Measurements from ENCODE around the gene KRT1. TPM values are rescaled to one million over a fixed set of nuclear protein-coding genes. Genes with fewer than 3 reads are reported as not detected.

Gene KRT1
- total and polyA plus RNA-seq, 2 donors (not counting 1 experiment from before 2014, with no cell fraction given): not detected

GRCh38 chr12:52704464-52704863 is 24.3 kb upstream of the KRT1 start:
- ChIA-PET CTCF (no interaction called here), POLR2A (no interaction called here)
- intact Hi-C loops (cut with micrococcal nuclease): no loop called here
- no peak overlapping the region for H3K4me3 Mint-ChIP-seq
- H3K4me1 Mint-ChIP-seq: no peaks in the 10 kb centered on the region
- no peak for ATAC-seq (ENCODE audit: low read depth)
- Histone ChIP-seq H3K9me3 (ENCODE audit: control extremely low read depth in 1 of 3, control insufficient read depth in 2 of 3, insufficient read depth in 1 of 3, low read length in 2 of 3) (no peaks in the 10 kb centered on the region), H2AFZ (ENCODE audit: insufficient read depth, low read depth, low read length, poor library complexity, severe bottlenecking) (no peak overlapping the region), H3K9ac (ENCODE audit: low read length) (no peak overlapping the region), H3K27me3 (replicated peaks in 1 of 4; ENCODE audit: control extremely low read depth in 1 of 4, control insufficient read depth in 3 of 4, insufficient read depth in 4 of 4, low read length in 3 of 4) (no peaks in the 10 kb centered on the region), H3K4me1 (ENCODE audit: control insufficient read depth in 2 of 2, insufficient read depth in 2 of 2, low read length in 2 of 2) (no peaks in the 10 kb centered on the region), H4K20me1 (ENCODE audit: control insufficient read depth, insufficient read depth, low read length, poor library complexity, severe bottlenecking) (no peaks in the 10 kb centered on the region), H3K27ac (ENCODE audit: low read length in 2 of 2) (no peak overlapping the region), H3K4me3 (ENCODE audit: control extremely low read depth in 1 of 5, extremely low read depth in 1 of 5, insufficient read depth in 1 of 5, low read depth in 2 of 5, low read length in 4 of 5) (no peak overlapping the region), H3K79me2 (ENCODE audit: control insufficient read depth, insufficient read depth, low read length) (no peaks in the 10 kb centered on the region), H3K36me3 (replicated peaks in 1 of 2; ENCODE audit: control extremely low read depth in 1 of 2, control insufficient read depth in 1 of 2, extremely low read depth in 1 of 2, insufficient read depth in 2 of 2, low read length in 1 of 2) (no peaks in the 10 kb centered on the region), H3K4me2 (replicated peaks; ENCODE audit: low read depth, low read length, poor library complexity, severe bottlenecking) (no peak overlapping the region)
- DNase-seq: no peak
- peaks cover 36% of the 10 kb centered on the region for H3K27me3 Mint-ChIP-seq
- no peak overlapping the region for H3K27ac Mint-ChIP-seq
- TF ChIP-seq EZH2 (IDR thresholded peaks at IDR 0.05; ENCODE audit: borderline replicate concordance, insufficient read depth, low read depth, low read length, poor library complexity, severe bottlenecking): no peak
- H3K9me3 Mint-ChIP-seq (ENCODE audit: insufficient read depth): no peaks in the 10 kb centered on the region
- 90% methylated on average over 3 of the region's 7 CpGs for WGBS (ENCODE audit: insufficient coverage)

GRCh38 chr12:52703878-52704277 is 23.7 kb upstream of the KRT1 start:
- Histone ChIP-seq H3K9ac (ENCODE audit: low read length) (no peak overlapping the region), H3K4me2 (replicated peaks; ENCODE audit: low read depth, low read length, poor library complexity, severe bottlenecking) (no peak overlapping the region), H3K27me3 (replicated peaks in 1 of 4; ENCODE audit: control extremely low read depth in 1 of 4, control insufficient read depth in 3 of 4, insufficient read depth in 4 of 4, low read length in 3 of 4) (no peaks in the 10 kb centered on the region), H3K4me1 (ENCODE audit: control insufficient read depth in 2 of 2, insufficient read depth in 2 of 2, low read length in 2 of 2) (no peaks in the 10 kb centered on the region), H2AFZ (ENCODE audit: insufficient read depth, low read depth, low read length, poor library complexity, severe bottlenecking) (no peak overlapping the region), H3K79me2 (ENCODE audit: control insufficient read depth, insufficient read depth, low read length) (no peaks in the 10 kb centered on the region), H3K4me3 (ENCODE audit: control extremely low read depth in 1 of 5, extremely low read depth in 1 of 5, insufficient read depth in 1 of 5, low read depth in 2 of 5, low read length in 4 of 5) (no peak overlapping the region), H3K36me3 (replicated peaks in 1 of 2; ENCODE audit: control extremely low read depth in 1 of 2, control insufficient read depth in 1 of 2, extremely low read depth in 1 of 2, insufficient read depth in 2 of 2, low read length in 1 of 2) (no peaks in the 10 kb centered on the region), H3K9me3 (ENCODE audit: control extremely low read depth in 1 of 3, control insufficient read depth in 2 of 3, insufficient read depth in 1 of 3, low read length in 2 of 3) (no peaks in the 10 kb centered on the region), H3K27ac (ENCODE audit: low read length in 2 of 2) (no peak overlapping the region), H4K20me1 (ENCODE audit: control insufficient read depth, insufficient read depth, low read length, poor library complexity, severe bottlenecking) (no peaks in the 10 kb centered on the region)
- ChIA-PET POLR2A (no interaction called here), CTCF (no interaction called here)
- DNase-seq: no peak
- no peak for TF ChIP-seq EZH2 (IDR thresholded peaks at IDR 0.05; ENCODE audit: borderline replicate concordance, insufficient read depth, low read depth, low read length, poor library complexity, severe bottlenecking)
- TF ChIP-seq CTCF (IDR thresholded peaks at IDR 0.05): no peak
- intact Hi-C loops (cut with micrococcal nuclease): no loop called here
- peaks cover 37% of the 10 kb centered on the region for H3K27me3 Mint-ChIP-seq
- ATAC-seq (ENCODE audit: low read depth): no peak
- no peaks in the 10 kb centered on the region for H3K9me3 Mint-ChIP-seq (ENCODE audit: insufficient read depth)
- H3K27ac Mint-ChIP-seq: no peak overlapping the region
- H3K4me1 Mint-ChIP-seq: no peaks in the 10 kb centered on the region
- no peak overlapping the region for H3K4me3 Mint-ChIP-seq
- no CpG with 5 or more reads among the region's 1 CpG for WGBS (ENCODE audit: insufficient coverage)
